Measurements from ENCODE around the gene PAM.

The PAM gene

DNA sequence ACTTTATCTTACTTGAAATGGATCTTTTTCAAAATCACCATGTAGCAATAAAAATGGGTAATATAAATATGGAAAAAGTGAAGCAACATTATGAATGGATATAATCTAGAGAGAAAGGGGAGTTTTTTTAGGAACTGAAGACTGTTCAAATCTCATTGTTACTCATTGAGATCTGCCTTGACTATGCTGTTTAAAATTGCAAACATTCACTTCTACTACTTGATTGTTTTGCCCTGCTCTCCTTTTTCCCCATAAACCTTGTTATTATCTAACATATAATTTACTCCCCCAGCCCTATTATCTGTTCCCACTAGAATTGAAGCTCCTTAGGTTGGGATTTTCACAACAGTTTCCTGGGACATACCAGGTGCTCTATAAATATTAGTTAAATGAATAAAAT lies 22.0 kb downstream of the PAM start:
- DNase-seq (ENCODE audit: low read depth in 2 of 2, low spot score in 1 of 2) = no peak

DNA sequence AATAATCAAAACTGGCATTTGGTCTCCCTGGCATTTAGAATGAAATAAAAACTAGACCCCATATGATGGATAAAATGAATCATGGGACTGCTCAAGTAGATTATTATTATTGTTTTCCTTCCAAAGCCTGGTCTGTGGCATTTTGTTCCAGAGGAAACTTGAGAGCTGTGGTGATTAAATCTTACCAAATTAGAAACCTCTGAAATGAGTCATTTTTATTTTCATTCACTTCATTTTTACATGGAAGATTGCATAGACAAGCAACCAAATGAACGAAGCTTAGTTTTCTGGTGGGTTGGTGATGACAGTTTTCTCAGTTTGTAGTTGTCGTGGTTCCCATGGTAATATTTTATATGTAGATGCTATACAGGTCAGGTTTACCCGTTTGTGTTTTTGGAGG lies 23.4 kb downstream of the PAM start:
- no peak for DNase-seq (ENCODE audit: low read depth in 2 of 2, low spot score in 1 of 2)

- DNase-seq (ENCODE audit: low read depth in 2 of 2, low spot score in 1 of 2) = no peak
Observed at GRCh38 chr5:102781359-102781758, 26.3 kb downstream of the PAM start.

DNA sequence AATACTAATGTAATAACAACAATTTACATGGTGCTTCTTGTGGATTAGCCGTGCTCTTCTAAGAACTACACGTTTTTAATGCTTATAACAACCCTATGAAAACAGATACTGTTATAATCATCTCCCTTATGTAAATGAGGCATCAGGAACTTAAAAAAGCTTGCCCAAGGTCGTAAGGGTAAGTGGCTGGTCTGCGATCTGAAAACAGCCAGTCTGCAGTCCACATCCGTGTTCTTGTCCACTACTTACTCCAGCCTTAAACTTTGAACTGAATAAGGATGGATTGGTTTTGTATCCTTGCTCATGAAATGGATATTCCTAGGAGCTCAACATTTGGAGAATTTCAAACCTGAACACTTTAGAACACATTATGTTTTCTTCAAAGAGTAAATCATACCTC lies 26.7 kb downstream of the PAM start:
- no peak for DNase-seq (ENCODE audit: low read depth in 2 of 2, low spot score in 1 of 2)

GRCh38 chr5:102782217-102782872 lies 27.2 kb downstream of the PAM start:
- DNase-seq (ENCODE audit: low read depth in 2 of 2, low spot score in 1 of 2) = no peak

DNA sequence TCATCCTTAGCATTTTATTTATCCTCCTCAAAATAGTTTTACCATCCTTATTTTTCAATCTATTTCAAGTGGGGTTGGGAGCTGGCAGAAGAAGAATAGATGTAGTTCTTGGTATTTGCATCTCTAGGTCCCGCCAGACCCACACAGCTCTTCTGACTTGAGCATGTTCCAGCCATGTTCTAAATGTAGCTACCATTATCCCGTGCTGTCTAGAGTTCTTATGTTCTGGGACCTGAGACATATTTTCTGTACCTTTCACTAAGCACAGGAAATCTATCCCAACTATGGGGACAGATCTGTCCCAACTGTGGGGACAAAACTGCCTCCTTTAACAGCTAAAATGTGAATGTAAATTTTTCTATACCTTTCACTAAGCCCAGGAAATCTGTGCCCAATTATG lies 32.0 kb downstream of the PAM start:
- no peak for DNase-seq (ENCODE audit: low read depth in 2 of 2, low spot score in 1 of 2)

GRCh38 chr5:102788788-102789187 lies 33.7 kb downstream of the PAM start:
- no peak for DNase-seq (ENCODE audit: low read depth in 2 of 2, low spot score in 1 of 2)

- no peak for DNase-seq (ENCODE audit: low read depth in 2 of 2, low spot score in 1 of 2)
Observed at GRCh38 chr5:102789469-102789868, 34.4 kb downstream of the PAM start.

GRCh38 chr5:102790748-102791147 lies 35.6 kb downstream of the PAM start:
- no peak for DNase-seq (ENCODE audit: low read depth in 2 of 2, low spot score in 1 of 2)

- DNase-seq (ENCODE audit: low read depth in 2 of 2, low spot score in 1 of 2) = no peak
Observed at GRCh38 chr5:102792705-102793104, 37.6 kb downstream of the PAM start.

GRCh38 chr5:102794047-102794446 lies 38.9 kb downstream of the PAM start:
- no peak for DNase-seq (ENCODE audit: low read depth in 2 of 2, low spot score in 1 of 2)

DNA sequence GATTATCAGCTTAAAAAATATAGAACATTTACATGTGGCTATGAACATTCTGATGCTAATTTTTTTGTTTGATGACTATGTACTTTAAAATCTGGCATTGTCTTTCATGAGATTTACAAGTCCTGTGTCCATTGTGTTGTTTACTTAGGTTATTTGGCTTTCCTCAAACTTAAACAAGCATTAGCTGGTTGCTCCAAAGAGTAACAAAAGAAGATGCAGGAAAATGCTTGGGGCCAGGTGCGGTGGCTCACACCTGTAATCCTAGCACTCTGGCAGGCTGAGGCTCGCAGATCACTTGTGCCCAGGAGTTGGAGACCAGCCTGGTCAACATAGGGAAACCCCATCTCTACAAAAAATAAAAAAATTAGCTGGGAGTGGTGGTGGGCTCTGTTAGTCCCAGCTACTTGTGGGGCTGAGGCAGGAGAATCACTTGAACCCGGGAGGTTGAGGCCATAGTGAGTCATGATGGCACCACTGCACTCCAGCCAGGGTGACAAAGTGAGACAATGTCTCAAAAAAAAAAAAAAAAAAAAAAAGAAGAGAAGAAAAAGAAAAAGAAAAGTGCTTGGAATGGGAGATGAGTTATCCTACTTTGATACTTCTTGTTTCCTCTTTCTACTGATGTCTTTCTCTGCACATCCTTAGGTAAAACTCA lies 39.7 kb downstream of the PAM start:
- DNase-seq (ENCODE audit: low read depth in 2 of 2, low spot score in 1 of 2) = no peak

DNA sequence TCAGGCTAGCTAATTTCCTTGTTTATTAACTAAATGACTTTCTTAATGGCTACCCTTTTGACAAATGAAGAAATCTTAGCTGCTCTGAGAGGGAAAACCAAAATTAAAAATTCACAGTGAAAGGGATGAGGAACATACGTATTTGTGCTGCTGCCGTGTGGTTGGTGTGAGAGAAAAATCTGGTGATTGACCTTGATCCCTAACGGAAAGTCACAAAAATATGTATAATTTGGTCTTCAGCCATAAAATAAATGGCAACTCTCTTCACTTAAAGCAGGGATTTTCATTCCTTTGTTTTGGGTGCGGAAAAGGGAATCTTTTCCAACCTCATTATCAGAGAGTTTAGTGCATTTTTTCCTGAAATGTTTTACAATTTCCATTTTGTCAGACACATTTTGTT lies 40.4 kb downstream of the PAM start:
- DNase-seq (ENCODE audit: low read depth in 2 of 2, low spot score in 1 of 2) = no peak

- DNase-seq (ENCODE audit: low read depth in 2 of 2, low spot score in 1 of 2) = no peak
Observed at GRCh38 chr5:102796009-102796408, 40.9 kb downstream of the PAM start.

GRCh38 chr5:102796498-102796897 lies 41.4 kb downstream of the PAM start:
- DNase-seq (ENCODE audit: low read depth in 2 of 2, low spot score in 1 of 2) = no peak

DNA sequence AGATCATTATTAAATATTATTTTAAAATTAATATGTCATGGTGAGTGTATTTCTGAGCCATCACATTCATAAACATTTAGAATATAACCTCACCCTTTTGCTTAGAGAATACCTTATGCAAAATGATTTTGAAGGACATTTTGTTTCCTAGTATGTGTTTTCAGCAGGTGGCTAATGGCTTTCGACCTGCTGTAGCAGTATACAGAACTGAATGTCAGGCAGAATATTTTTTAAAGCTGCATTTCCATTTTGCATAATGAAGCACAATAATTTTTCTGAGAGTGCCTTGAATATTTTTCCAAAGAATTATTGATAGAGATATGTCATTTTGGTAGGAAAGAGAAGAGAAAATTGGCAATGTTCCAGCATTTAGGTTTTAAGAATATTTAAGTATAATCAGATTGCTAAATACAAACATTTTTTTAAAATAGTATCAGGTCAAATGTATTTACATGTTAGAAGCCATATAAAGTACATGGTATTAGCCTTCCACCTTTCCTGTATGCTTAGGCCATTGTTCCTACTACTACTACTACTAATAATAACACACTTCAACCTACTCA lies 42.3 kb downstream of the PAM start:
- DNase-seq (ENCODE audit: low read depth in 2 of 2, low spot score in 1 of 2) = no peak

GRCh38 chr5:102798104-102798785 lies 43.1 kb downstream of the PAM start:
- no peak for DNase-seq (ENCODE audit: low read depth in 2 of 2, low spot score in 1 of 2)

GRCh38 chr5:102799017-102799416 lies 43.9 kb downstream of the PAM start:
- DNase-seq (ENCODE audit: low read depth in 2 of 2, low spot score in 1 of 2) = no peak

DNA sequence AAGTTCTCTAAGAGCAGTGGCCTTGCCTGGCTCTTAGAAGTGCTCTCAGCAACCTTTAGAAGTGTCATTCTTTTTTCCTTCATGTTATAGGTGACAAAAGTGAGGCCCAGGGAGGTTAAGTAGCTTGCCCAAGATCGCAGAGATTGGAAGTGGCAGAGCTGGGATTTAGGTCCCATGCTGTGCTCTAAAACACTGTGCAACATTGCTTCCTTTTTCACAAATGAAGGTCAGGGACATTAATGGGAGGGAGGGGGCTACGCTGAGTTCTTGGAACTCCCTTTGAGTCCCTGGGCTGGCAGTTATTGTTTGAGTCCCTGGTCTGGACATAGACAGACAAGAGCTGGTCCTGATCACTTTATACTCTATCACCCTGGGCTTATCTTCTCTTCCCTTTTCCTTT lies 45.3 kb downstream of the PAM start:
- no peak for DNase-seq (ENCODE audit: low read depth in 2 of 2, low spot score in 1 of 2)

DNA sequence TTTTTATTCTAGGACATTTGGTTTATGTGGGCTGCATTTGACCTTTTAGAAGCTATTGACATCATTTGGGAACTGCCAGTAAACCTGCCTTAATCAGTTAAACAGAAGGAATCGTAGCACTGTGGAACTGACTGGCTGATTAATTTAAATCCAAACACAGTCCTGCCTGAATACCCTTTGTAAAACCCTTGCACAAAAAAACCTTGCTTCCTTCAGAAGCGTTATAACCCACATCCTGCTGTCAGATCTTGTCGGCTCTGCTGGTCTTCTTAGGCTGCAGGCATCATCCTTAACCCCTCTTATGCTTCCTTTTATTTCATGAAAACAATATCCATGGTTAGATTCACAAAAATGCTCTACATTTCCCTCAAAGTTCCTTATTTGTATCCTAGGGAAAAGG lies 46.3 kb downstream of the PAM start:
- no peak for DNase-seq (ENCODE audit: low read depth in 2 of 2, low spot score in 1 of 2)

- no peak for DNase-seq (ENCODE audit: low read depth in 2 of 2, low spot score in 1 of 2)
Observed at GRCh38 chr5:102802708-102803458, 47.8 kb downstream of the PAM start.
